ENCODE data around the gene SKI. TPM values are rescaled to one million over a fixed set of nuclear protein-coding genes. Genes with fewer than 3 reads are reported as not detected.

SKI gene
- total RNA-seq, 1 donor from 2014 or later = 53.8 TPM

- no peak for DNase-seq (ENCODE audit: extremely low spot score in 2 of 2)
- intact Hi-C loops (cut with DNase I) = no loop called here
These were observed 18.6 kb upstream of the SKI start for GRCh38 chr1:2209400-2210083.

GRCh38 chr1:2210084-2210653 lies 17.9 kb upstream of the SKI start:
- Histone ChIP-seq H3K27me3 (no peaks in the 10 kb centered on the region), H3K4me3 (no peak overlapping the region), H3K9me3 (no peaks in the 10 kb centered on the region), H3K27ac (peak overlapping the region; percentile 97), H3K4me1 (peaks cover 90% of the 10 kb centered on the region), H3K36me3 (no peaks in the 10 kb centered on the region)
- no peak for DNase-seq (ENCODE audit: extremely low spot score in 2 of 2)
- TF ChIP-seq POLR2AphosphoS5 (IDR thresholded peaks at IDR 0.05; ENCODE audit: insufficient read depth in 1 of 2, low read depth in 1 of 2) (no peak), CTCF (IDR thresholded peaks at IDR 0.05) (no peak), POLR2A (IDR thresholded peaks at IDR 0.05) (no peak)
- intact Hi-C loops (cut with DNase I) = no loop called here

More at GRCh38 chr1:2209400-2210083, 18.6 kb upstream of the SKI start:
- peaks cover 85% of the 10 kb centered on the region for H3K4me1 ChIP-seq
- H3K27ac ChIP-seq = peak overlapping the region; percentile 97
- no peaks in the 10 kb centered on the region for H3K36me3 ChIP-seq
- H3K4me3 ChIP-seq = no peak overlapping the region
- TF ChIP-seq CTCF (IDR thresholded peaks at IDR 0.05) (no peak), POLR2AphosphoS5 (IDR thresholded peaks at IDR 0.05; ENCODE audit: insufficient read depth in 1 of 2, low read depth in 1 of 2) (no peak), POLR2A (IDR thresholded peaks at IDR 0.05) (no peak)
- no peaks in the 10 kb centered on the region for H3K27me3 ChIP-seq
- no peaks in the 10 kb centered on the region for H3K9me3 ChIP-seq

GRCh38 chr1:2210786-2211185 lies 17.3 kb upstream of the SKI start:
- Histone ChIP-seq H3K27ac (peak overlapping the region; percentile 97), H3K4me1 (peaks cover 88% of the 10 kb centered on the region), H3K36me3 (no peaks in the 10 kb centered on the region), H3K4me3 (no peak overlapping the region), H3K27me3 (no peaks in the 10 kb centered on the region), H3K9me3 (no peaks in the 10 kb centered on the region)
- TF ChIP-seq POLR2A (IDR thresholded peaks at IDR 0.05) = no peak
- no peak for TF ChIP-seq CTCF (IDR thresholded peaks at IDR 0.05)
- no peak for TF ChIP-seq POLR2AphosphoS5 (IDR thresholded peaks at IDR 0.05; ENCODE audit: insufficient read depth in 1 of 2, low read depth in 1 of 2)
- intact Hi-C loops (cut with DNase I) = no loop called here
- DNase-seq (ENCODE audit: extremely low spot score in 2 of 2) = no peak

GRCh38 chr1:2212274-2212531 lies 15.9 kb upstream of the SKI start:
- H3K27me3 ChIP-seq = no peaks in the 10 kb centered on the region
- no peak for TF ChIP-seq POLR2AphosphoS5 (IDR thresholded peaks at IDR 0.05; ENCODE audit: insufficient read depth in 1 of 2, low read depth in 1 of 2)
- no peak for TF ChIP-seq CTCF (IDR thresholded peaks at IDR 0.05)
- peak overlapping the region; percentile 18 to 29 for H3K4me3 ChIP-seq
- H3K27ac ChIP-seq = peak overlapping the region; percentile 97
- peaks cover 74% of the 10 kb centered on the region for H3K4me1 ChIP-seq
- no peak for DNase-seq (ENCODE audit: extremely low spot score in 2 of 2)
- intact Hi-C loops (cut with DNase I) = loop anchor here (2.0 kb wide), 1 partner anchor 17 kb away; the partner anchor contains the start of gene SKI
- H3K36me3 ChIP-seq = no peaks in the 10 kb centered on the region
- H3K9me3 ChIP-seq = no peaks in the 10 kb centered on the region
